HepG2 (cell line): ENCODE measurements around the gene MAML1. TPM values are rescaled to one million over a fixed set of nuclear protein-coding genes. Genes with fewer than 3 reads are reported as not detected.
A peak's percentile ranks its signal among the peaks of the same experiment; 100 is the strongest.

Experiments
- ATAC-seq: fragments of 200-7000 bp; cut with Tn5 transposase; 3 replicates; pipeline ENCODE4 v1.9.1; 2020; ENCODE audit warnings: mild to moderate bottlenecking, moderate library complexity
- BruUV-seq: library from RNA; stranded (reverse); fragments of 400-500 nt; replicated peaks from 2 replicates; lab custom pipeline; 2021; lab: Mats Ljungman, UMichigan
- CTCF ChIA-PET: fragments of 300-600 bp; formaldehyde crosslinking; extraction: SDS; loops from one replicate; lab custom pipeline; 2021; ENCODE audit warnings: low total read pairs, inconsistent platforms, low intra/inter-chr PET ratio; lab: Yijun Ruan, JAX
- POLR2A ChIA-PET: fragments of 350-600 bp; sonication (Branson Sonifier 250); formaldehyde crosslinking; loops from one replicate; lab custom pipeline; 2020; ENCODE audit warnings: antibody characterized with exemption, inconsistent platforms; lab: Yijun Ruan, JAX
- DNase-seq: peaks from one replicate; pipeline ENCODE4 v3.0.0-alpha.2; 2015; ENCODE audit warnings: low spot score
- FAIRE-seq: peaks from 3 replicates; lab custom pipeline; 2011; peaks lifted over from hg19 to GRCh38; lab: Jason Lieb, UNC
- H2AFZ ChIP-seq: one replicate; pipeline ENCODE4 v1.6.1; 2011; ENCODE audit warnings: low read length, inconsistent platforms
- H3K27ac ChIP-seq: fragments of 300-600 bp; 3 replicates; pipeline ENCODE4 v1.8.0; 2011; ENCODE audit warnings: mixed run types, mild to moderate bottlenecking, mixed read lengths, low read length, inconsistent platforms; ENCODE audit not compliant: insufficient read depth; ENCODE audit errors: extremely low read length
- H3K27me3 ChIP-seq, 2 experiments: fragments of 200-600 bp in 1 of 2; 2 replicates in 1 of 2; 3 replicates in 1 of 2; pipeline versions ENCODE4 v1.6.0 to v1.8.0; 2011; ENCODE audit warnings: low read length in 2 of 2, mild to moderate bottlenecking in 2 of 2, moderate library complexity in 2 of 2, inconsistent platforms in 1 of 2; ENCODE audit not compliant: insufficient read depth in 2 of 2, control insufficient read depth in 1 of 2
- H3K36me3 ChIP-seq, 2 experiments: fragments of 200-600 bp in 1 of 2; replicated peaks in 1 of 2; 2 replicates in 1 of 2; 3 replicates in 1 of 2; pipeline versions ENCODE4 v1.5.1 to v1.8.0; 2011; ENCODE audit warnings: low read length in 2 of 2, inconsistent platforms in 1 of 2; ENCODE audit not compliant: insufficient read depth in 2 of 2, control insufficient read depth in 1 of 2
- H3K4me1 ChIP-seq: 2 replicates; pipeline ENCODE4 v1.5.1; 2012; ENCODE audit warnings: low read length, inconsistent platforms; ENCODE audit not compliant: insufficient read depth
- H3K4me2 ChIP-seq: 2 replicates; pipeline ENCODE4 v1.6.0; 2011; ENCODE audit warnings: low read depth, low read length, inconsistent platforms
- H3K4me3 ChIP-seq, 3 experiments: fragments of 200-600 bp in 1 of 3; sonication (generic), shearing (Covaris generic) in 1 of 3; replicated peaks in 1 of 3; 2 replicates each; pipeline ENCODE4 v1.5.1; 2011 to 2016; ENCODE audit warnings: low read length in 3 of 3, inconsistent platforms in 2 of 3, low read depth in 2 of 3, mild to moderate bottlenecking in 2 of 3, control low read depth in 1 of 3, mixed read lengths in 1 of 3; ENCODE audit not compliant: insufficient read depth in 1 of 3
- H3K79me2 ChIP-seq: one replicate; pipeline ENCODE4 v1.6.1; 2011; ENCODE audit warnings: low read length, inconsistent platforms; ENCODE audit not compliant: insufficient read depth
- H3K9ac ChIP-seq: 2 replicates; pipeline ENCODE4 v1.6.0; 2011; ENCODE audit warnings: mild to moderate bottlenecking, low read depth, low read length, inconsistent platforms; ENCODE audit not compliant: insufficient read depth
- H3K9me3 ChIP-seq: 2 replicates; pipeline ENCODE4 v1.5.1; 2012; ENCODE audit warnings: mild to moderate bottlenecking, low read length
- H4K20me1 ChIP-seq: 2 replicates; pipeline ENCODE4 v1.6.0; 2011; ENCODE audit warnings: inconsistent platforms, mild to moderate bottlenecking, low read length, moderate library complexity; ENCODE audit not compliant: insufficient read depth
- AGO2 ChIP-seq: fragments of 200-400 bp; formaldehyde crosslinking; optimal IDR thresholded peaks from 2 replicates; pipeline ENCODE3; 2017; ENCODE audit warnings: mild to moderate bottlenecking, low read depth, low read length, moderate library complexity
- BORCS8-MEF2B ChIP-seq: sonication (generic); formaldehyde crosslinking; IDR thresholded peaks from 2 replicates; pipeline ENCODE4 v1.8.0; 2022; ENCODE audit warnings: mild to moderate bottlenecking, missing genetic modification reagents
- ZFAT ChIP-seq: sonication (generic); formaldehyde crosslinking; conservative IDR thresholded peaks from 2 replicates; pipeline ENCODE4 v1.8.1; 2023; ENCODE audit warnings: missing genetic modification reagents, inconsistent platforms
- WGBS: methylation state at CpG from one replicate; pipeline ENCODE4 v1.1.6; 2017; ENCODE audit warnings: low lambda C conversion rate; 5-methylcytosine and 5-hydroxymethylcytosine counted together
- in situ Hi-C: cut with HindIII; loops from 2 replicates; pipeline ENCODE4 v1.10.0; 2017; ENCODE audit warnings: low pct_unique_long_range_greater_than_20kb; ENCODE audit not compliant: extremely low pct_ligation_motif_present
- intact Hi-C: fragments of 100-400 bp; cut with micrococcal nuclease; formaldehyde crosslinking; loops from one replicate; pipeline ENCODE4 v1.10.0; 2022; ENCODE audit not compliant: unreplicated experiment
- polyA plus RNA-seq, 8 experiments: library from polyadenylated mRNA; depleted of rRNA in 3 of 8; stranded (reverse) in 7 of 8; unstranded in 1 of 8; fragments of >200 nt; fragmentation: Illumina TruSeq in 4 of 8; extraction: Trizol in 4 of 8; gene quantifications; 2 replicates each; pipeline versions ENCODE4 v1.2.1 to v1.2.3, GENCODE V29; 2011 to 2016; ENCODE audit warnings: low read depth in 4 of 8, missing spikeins in 1 of 8, mixed read lengths in 1 of 8; ENCODE audit not compliant: insufficient read depth in 1 of 8
- total RNA-seq, 5 experiments: library from RNA; depleted of rRNA; stranded (reverse); fragments of >200 nt; fragmentation: Illumina TruSeq; extraction: Trizol; gene quantifications; 2 replicates each; pipeline ENCODE4 v1.2.3, GENCODE V29; 2016; ENCODE audit warnings: low read depth in 1 of 5
- TF ChIP-seq, protein P1 (sequence below): sonication (generic); formaldehyde crosslinking; IDR thresholded peaks from 2 replicates; pipeline ENCODE4 v1.4.0; 2020; ENCODE audit warnings: mild to moderate bottlenecking, missing genetic modification reagents

Gene MAML1
- total and polyA plus RNA-seq, 2 of the 13 experiments (the other 11 are each of a cell fraction or from before 2014, with no cell fraction given) = 10.0 to 10.8 TPM

DNA sequence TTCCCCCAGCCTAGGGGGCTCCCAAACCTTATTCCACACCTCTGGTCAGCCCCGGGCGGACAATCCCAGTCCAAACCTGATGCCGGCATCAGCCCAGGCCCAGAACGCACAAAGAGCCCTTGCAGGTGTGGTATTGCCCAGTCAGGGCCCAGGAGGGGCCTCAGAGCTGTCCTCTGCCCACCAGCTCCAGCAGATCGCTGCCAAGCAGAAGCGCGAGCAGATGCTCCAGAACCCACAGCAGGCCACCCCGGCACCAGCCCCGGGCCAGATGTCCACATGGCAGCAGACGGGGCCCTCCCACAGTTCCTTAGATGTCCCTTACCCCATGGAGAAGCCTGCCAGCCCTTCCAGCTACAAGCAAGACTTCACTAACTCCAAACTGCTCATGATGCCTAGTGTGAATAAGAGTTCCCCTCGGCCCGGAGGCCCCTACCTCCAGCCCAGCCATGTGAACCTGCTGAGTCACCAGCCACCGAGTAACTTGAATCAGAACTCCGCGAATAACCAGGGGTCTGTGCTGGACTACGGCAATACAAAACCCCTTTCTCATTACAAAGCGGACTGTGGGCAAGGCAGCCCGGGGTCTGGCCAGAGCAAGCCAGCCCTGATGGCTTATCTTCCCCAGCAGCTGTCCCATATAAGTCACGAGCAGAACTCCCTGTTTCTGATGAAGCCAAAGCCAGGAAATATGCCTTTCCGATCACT lies 33.6 kb downstream of the MAML1 start:
- H2AFZ ChIP-seq = no peak overlapping the region
- H3K27ac ChIP-seq = no peak overlapping the region
- FAIRE-seq = no peak

More for the DNA sequence above, 33.6 kb downstream of the MAML1 start:
- H3K27me3 ChIP-seq = no peaks in the 10 kb centered on the region
- H3K79me2 ChIP-seq = peaks cover 35% of the 10 kb centered on the region
- no peaks in the 10 kb centered on the region for H3K9me3 ChIP-seq
- intact Hi-C loops (loop anchor here (10.0 kb wide), 1 partner anchor 139 kb away; the partner anchor contains the start of gene TBC1D9B), in situ Hi-C loops (loop anchor here (25.0 kb wide), 1 partner anchor 321 kb away; no protein-coding TSS in a partner anchor)
- TF ChIP-seq BORCS8-MEF2B (CRISPR knock-in tag) (no peak), AGO2 (peak; percentile 64), ZFAT (CRISPR knock-in tag) (no peak)
- TF ChIP-seq, protein P1, sequence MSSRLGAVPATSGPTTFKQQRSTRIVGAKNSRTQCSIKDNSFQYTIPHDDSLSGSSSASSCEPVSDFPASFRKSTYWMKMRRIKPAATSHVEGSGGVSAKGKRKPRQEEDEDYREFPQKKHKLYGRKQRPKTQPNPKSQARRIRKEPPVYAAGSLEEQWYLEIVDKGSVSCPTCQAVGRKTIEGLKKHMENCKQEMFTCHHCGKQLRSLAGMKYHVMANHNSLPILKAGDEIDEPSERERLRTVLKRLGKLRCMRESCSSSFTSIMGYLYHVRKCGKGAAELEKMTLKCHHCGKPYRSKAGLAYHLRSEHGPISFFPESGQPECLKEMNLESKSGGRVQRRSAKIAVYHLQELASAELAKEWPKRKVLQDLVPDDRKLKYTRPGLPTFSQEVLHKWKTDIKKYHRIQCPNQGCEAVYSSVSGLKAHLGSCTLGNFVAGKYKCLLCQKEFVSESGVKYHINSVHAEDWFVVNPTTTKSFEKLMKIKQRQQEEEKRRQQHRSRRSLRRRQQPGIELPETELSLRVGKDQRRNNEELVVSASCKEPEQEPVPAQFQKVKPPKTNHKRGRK (CRISPR knock-in tag) = no peak
- H4K20me1 ChIP-seq = peaks cover 23% of the 10 kb centered on the region
- POLR2A ChIA-PET = interaction anchor here (1.2 kb wide), 1 partner anchor 34 kb away, joined by 4 read pairs; the partner anchor contains the start of gene MAML1
- H3K36me3 ChIP-seq = peaks cover 23 to 62% of the 10 kb centered on the region in 2 experiments
- H3K4me2 ChIP-seq = no peak overlapping the region
- 98% methylated on average over 10 of the region's 20 CpGs for WGBS
- DNase-seq (no peak), ATAC-seq (no peak)
- BruUV-seq = no TSS peak
- H3K4me3 ChIP-seq = no peak overlapping the region
- CTCF ChIA-PET = no interaction called here
- no peak overlapping the region for H3K9ac ChIP-seq
- H3K4me1 ChIP-seq = peaks cover 27% of the 10 kb centered on the region
